ENCODE results near the gene HGD.
"Not testable (repeated sequence)": the region's sequence is repeated elsewhere in the genome, so short reads cannot be mapped to it uniquely, and the experiment has no call there.

The HGD gene, protein sequence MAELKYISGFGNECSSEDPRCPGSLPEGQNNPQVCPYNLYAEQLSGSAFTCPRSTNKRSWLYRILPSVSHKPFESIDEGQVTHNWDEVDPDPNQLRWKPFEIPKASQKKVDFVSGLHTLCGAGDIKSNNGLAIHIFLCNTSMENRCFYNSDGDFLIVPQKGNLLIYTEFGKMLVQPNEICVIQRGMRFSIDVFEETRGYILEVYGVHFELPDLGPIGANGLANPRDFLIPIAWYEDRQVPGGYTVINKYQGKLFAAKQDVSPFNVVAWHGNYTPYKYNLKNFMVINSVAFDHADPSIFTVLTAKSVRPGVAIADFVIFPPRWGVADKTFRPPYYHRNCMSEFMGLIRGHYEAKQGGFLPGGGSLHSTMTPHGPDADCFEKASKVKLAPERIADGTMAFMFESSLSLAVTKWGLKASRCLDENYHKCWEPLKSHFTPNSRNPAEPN

DNA sequence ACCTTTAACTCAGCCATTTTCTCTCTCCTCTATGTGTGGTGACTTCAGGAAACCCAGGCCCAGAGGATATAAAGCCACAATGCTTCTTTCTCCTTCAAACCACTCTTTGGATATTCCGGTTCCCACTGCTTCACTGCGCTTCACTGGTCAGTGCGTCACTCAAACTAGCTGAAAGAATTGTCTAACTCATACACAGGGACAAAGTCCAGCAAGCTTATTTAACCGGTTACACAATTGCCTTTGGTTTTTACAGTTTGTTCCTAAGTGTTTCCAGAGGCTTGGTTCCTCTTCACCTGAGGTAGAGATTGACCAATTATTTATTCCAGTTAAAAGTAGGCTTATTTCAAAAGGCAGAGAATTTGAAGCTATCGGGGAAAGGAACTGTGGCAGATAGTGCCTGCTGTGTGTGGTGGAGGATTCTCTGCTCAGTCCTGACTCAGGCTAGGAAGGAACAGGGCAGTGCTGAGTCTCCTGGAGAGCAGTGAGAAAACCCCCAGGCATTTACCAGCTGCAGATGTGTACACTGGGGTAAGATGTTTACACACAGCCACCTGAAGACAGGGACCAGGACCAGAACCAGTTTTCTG is at the start of gene HGD:
HGD (minus strand) TSS at position 145 of the 587 bp plus-strand sequence; CDS start at position 17, 128 bp downstream.
- no peak for DNase-seq

DNA sequence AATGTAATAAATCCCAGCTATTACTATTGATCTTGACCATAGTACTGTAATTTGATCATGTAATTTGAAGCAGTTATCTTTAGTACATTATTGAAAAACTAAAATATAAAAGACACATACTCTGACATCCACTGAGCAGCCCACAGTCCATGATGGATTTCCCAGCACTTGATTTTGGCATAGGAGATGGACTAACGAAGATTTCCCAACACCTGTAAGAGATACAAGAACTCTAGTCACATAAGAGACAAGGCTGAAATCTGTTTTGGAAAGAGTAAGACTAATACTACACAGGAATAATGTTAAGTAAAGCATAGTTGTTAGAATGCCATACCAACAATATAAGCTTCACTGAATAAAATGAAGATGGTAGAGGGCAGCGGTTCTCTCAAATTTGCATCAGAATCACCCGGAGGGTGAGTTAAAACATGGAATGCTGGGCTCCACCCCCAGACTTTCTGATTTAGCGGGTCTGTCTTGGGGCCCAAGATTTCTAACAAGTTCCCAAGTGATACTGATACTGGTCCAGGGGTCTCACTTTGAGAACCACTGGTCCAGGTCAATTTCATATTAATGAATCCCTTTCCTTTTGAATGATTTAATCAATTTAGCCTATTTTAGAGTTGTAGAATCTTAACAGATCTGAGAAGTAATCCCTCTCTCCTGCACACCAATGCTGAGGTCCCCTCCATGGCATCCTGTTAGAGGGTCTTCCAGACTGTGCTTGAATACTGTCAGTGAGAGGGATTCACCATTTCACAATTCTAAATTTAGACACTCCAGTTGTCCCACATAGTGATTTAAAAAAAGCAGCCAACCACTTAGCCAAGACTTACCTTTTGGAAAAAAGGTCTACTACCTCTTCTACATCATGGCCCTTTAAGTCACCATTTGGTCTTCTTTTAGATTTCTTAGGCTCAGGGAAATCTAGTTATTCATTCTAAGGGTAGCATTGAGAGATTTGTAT is 48.8 kb upstream of the HGD start:
- no peak for DNase-seq

DNA sequence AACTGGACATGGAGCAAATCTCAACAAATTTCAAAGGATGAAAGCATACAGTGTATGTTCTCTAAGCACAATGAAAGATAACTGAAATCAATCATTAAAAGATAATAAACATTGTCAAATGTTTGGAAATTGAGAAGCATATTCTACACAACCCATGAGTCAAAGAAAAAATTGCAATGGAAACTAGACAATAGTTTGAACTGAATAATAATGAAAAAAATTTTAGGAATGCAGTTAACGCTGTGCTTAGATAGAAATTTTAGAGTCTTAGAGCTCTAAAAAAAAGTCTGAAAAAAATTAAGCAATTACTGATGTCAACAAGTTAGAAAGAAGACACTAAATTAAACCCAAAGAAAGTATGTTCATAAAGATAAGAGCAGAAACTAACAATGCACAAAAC is 44.8 kb upstream of the HGD start:
- DNase-seq: no peak

DNA sequence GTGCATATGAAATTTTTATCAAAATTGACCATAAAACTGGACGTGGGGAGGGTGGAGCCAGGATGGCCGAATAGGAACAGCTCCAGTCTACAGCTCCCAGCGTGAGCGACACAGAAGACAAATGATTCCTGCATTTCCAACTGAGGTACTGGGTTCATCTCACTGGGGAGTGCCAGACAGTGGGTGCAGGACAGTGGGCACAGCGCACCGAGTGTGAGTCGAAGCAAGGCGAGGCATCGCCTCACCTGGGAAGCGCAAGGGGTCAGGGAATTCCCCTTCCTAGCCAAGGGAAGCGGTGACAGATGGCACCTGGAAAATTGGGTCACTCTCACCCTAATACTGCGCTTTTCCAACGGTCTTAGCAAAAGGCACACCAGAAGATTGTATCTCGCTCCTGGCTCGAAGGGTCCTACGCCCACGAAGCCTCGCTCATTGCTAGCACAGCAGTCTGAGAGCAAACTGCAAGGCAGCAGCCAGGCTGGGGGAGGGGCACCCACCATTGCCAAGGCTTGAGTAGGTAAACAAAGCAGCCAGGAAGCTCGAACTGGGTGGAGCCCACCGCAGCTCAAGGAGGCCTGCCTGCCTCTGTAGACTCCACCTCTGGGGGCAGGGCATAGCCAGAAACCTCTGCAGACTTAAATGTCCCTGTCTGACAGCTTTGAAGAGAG is 37.3 kb upstream of the HGD start:
- not testable (repeated sequence) for DNase-seq

DNA sequence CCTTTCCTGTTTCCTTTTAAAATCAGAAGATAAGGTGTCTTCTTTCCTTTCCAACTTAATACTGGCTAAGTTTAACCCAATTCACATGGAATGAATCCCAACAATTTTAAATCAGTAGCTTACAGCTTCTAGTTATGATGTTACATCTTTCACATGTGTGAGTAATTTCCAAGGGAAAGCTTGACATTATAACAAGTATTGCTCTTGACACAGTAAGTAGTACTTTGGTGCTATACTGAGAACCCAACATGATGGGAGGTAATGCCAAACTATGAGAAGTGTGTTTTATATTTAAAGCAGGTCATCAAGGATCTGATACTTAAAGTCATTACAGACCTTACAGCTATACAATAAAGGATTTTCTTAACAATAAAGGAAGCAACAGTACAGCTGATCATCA is 31.2 kb upstream of the HGD start:
- no peak for DNase-seq

DNA sequence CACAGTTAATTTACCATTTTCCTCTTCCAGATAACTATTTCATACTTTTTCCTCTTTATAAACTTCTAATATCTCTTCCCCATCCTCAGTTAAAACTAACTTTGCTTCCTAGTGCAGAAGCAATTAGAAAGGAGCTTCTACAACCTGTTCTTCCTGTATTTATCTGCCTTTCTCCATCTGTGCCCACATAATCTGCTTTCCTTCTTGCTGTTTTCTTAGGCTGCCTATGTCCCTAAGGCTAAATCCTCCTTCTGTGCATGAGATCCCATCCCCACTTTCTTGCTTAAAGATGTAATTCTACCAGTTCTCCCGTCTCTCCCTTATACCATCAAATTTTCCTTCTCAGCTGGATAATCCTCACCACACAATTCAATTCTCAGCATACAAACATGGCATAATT is 28.3 kb upstream of the HGD start:
- DNase-seq: no peak

DNA sequence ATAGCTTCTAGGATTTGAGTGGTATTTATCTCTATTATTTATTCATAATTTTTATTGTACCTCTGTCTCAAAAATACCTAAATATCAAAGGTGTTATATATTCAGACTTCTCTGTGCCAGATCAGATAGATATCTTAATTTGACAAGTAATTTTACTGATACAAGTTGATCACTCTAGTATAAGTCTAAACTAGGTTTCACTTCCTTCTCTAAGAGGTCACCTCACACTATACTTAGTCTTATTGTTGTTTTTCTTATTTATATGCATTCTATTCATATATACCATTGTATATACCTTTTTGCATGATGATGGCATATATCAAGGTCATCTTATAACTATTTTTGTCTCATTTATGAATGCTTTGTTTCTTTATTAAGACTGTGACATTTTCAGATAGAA is 26.4 kb upstream of the HGD start:
- no peak for DNase-seq

DNA sequence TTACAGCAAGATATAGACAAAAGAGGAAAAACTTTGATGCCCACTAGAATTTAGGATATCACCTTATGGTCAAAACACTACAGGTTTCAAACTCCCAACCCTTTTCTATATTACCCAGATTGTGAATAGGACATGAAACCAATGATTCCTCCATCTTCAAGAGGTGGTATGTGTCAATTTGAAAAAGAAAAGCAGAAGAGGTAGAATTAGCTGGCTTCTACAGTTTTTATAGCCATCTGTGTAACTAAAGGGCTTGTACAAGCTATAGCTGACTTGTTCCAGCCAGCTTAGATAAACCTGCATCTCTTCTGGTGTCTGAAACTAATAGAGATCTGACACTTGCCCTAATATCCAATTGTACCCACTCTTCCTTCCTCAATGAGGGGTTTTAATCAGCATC is 24.9 kb upstream of the HGD start:
- no peak for DNase-seq

DNA sequence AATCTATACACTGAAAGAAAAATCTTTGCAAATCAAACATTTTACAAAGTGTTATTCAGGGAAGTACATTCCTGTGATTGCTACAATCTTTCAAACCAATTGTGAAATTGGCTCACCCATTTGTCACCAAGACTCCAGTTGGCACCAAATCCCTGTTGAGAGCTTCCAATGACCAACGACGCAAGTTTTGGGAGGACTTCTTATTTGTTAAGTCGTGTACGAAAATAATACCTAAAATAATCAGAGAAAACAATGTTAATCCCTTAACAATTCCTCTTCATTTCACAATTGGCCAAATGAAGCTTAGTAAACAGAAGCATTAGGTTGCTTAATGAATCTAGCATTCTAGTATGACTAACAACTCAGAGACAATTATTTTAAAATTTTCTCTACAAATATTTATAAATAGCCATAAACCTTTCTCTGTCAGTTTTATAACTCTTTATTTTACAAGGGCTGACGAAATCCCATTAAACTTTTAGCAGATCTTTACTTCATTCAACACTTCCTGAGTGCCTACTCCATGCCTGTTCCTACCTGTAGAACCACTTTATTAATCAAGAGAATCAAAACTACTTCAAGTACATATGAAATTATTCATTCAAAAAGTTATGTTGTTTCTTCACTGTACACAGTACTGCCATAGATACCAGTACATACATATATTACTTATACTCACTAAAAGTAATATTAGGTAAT is 24.0 kb upstream of the HGD start:
- DNase-seq: no peak

DNA sequence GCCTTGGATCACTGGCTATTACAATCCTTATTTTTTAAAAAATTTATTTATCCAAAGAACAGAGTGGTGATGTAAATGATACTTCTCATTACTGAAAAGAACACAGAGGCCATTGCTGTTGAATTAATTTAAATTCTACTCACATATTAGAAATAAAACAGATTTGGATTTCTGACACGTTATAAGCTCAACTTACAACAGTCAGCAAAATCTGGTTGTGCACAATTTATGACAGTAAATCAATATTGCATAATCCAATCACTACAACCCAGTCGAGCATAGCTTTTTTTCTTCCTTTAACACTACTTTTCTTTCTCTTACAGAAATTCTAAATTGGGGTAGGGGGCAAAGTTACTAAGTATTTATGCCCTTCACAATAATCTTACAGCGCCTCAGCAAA is 17.3 kb upstream of the HGD start:
- DNase-seq: no peak

DNA sequence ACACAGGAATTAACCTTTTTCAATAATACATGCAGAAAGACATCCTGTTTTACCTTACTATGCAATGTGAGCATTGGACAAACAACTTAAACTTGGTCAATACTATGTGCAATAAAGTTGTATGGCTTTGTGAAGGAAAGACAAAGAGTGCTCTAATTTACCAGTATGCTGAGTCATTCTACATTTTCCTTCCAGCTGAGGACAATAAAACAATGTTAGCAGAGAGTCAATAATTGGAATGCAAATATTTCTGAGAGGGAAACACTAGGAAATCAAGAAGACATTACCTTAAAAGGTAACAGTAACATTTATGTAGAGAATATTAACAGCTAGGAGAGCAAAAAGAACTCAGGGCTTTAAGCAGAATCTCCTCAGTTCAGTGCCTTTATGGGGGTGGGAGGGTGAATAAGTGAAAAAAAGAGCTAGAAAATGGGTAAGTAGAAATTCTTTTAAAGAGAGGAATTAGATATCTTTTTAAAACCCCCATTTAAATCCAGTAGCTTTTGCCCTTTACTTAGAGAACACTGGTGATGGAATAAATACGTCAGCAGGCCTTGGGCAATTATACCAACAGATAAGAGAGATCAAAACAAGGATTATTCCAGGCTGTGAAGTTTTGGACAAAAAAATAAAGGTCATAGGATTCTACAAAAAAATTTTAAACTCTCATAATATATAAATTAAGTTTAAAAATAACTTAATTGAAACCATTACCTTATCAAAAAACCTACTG is 11.6 kb upstream of the HGD start:
- peak in 1 of 2 donors; percentile 34 for DNase-seq

DNA sequence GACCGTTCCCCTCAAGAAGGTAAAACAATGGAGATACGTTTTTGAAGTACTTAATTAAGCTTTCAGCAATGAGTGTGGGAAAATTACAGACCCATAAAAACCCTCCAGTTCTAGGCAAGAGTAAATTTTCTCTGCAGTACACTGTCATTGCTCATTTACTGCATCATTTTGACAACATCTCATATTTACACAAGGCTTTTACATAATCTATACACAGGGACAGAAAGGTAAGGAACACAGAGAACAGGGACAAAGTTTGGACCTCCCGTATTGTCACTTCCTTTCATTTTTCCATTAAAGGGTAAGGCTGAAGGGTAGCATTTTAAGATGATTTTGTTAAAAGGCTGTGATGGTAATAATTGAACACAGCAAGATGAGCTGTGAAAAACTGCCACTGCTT is 7.4 kb upstream of the HGD start:
- no peak for DNase-seq

DNA sequence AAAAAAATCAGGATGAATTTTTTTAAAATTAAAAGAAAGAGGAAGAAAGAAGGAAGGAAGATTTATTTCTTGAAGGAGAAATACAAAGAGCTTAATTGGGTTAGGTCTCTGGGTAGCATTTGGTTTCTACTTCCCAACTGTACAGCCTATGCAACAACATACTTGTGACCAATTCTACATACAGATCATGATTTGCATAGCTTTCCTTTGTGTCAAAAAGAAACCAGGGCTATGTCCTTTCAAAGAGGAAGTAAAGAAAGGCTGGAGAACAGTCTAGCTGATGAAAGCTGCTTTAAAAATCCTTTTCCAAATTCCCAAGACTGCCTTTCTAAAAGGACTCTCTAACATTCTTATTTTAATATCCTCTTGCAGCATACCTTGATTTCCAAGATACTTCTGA is 6.1 kb upstream of the HGD start:
- DNase-seq: peak in 1 of 2 donors; percentile 13

DNA sequence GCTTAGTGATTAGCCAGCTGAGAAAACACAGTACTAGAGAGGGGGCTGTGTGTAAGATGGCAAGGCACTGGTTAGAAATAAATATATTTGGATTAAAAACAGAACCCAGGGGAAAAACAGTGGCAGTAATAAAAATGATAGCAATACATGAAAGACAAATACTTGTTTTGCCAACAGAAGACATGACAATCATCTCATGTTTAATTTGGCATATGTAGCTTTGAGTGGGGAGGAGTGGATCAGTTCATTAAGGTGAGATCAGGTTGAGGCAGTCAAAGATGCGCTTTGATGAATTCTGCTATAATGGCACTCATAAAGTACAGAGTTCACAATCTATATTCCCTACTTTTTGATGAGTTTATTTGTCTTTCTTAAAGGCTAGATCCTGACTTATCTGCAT is 3.4 kb upstream of the HGD start:
- no peak for DNase-seq

DNA sequence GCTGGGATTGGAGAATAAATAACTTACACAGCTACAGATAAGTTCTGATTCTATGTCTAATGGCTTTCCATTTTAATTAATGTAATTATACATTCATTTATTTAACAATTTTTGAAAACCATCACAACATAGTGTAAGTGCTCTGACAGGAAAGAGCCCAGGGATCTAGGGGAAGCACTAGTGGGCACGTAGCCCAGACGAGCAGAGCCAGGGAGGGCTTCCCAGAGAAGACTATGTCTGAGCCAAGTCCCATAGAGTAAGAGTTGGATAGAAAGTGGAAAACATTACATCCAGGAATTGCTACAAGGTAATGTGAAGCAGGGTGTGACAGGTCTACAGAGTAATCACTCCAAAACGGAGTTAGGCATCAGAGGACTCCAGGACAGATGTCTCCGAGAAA is 2.9 kb upstream of the HGD start:
- DNase-seq: no peak

DNA sequence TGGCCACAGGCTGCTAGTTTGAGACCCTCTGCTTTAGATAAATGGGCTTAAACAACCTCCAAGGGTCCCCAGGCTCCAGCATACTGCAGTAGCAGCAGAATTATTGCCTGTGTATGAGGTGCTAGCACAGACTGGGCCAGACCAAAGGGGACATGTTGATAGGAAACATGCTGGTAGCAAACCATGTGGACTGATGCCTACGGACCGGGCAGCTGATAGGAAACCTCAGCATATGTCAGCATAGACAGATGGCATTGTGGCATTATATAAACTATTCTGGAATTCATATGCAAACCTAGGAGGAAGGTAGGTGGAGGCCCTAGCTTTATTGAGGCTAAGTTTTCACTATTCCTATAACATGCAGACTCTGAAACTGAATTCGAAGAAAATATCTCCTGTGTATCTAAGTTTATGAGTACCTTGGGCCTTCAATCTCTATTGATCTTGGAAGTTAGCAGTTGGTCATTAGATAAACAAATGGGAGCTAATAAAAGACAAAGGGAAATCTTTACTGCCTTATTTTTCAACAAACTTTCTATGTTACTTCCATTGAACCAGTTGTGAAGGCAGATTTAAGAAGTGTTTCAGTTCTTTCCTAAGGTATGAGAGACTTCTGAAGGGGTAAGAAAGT is 1.7 kb upstream of the HGD start:
- DNase-seq: no peak

DNA sequence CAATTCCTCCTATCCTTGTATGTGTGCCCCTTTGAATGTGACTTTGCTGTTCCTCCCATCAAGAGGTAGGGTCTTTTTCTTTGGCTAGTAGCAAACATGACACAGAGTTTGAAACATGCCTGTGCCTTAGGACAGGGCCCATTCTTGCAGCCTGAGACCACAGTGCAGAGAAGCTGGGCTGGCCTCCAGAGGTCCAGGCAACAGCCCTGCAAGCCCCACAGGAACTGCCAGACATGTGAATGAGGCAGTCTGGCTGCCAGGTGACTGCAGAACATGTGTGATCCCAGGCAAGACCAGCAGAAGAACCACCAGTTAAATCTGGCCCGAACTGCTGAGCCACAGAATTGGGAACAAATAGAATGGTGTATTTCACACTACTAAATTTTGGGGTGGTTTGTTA is 1.2 kb upstream of the HGD start:
- no peak for DNase-seq

DNA sequence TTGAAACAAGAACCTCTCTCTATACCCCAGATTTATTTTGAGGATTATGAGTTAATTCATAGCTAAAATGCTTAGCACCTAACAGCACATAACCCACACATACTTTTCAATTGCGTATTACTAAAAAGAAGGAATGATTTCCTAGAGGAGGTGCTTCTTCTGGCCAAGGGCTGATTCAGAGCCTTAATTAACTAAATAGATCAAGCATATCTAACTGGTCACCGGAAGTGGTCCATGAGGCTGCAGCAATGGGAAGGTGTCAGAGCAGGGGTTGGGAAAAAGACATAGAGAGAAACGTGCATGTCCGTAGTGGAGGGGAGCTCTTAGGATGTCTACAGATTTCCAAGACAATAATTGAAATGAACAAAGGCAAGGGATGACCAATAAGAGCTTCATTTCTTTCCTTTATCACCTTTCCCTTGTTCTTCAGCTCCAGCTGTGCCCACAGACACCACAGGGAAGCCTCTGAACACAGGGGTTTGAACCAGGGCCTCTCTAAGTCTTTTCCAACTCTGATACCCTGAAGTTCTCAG is 467 bp downstream of the HGD start:
- DNase-seq: no peak

DNA sequence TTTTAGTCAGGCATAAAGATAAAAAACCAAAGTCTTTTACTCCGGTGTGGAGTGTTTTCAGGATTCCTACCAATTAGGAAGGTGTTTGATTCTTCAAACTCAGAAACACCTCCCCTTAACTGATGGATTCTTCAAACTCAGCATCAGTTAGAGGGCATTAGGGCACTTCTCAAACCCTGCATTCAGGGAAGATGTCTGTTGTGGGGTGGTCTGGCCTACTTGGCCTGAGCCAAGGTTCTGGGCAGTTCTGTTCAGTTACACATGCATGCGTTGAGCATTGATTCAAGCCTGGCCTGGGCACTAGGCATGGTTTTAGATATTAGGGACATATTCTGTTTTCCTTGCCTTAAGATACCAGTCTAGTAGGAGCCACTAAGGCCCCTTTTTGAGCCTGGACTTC is 1.0 kb downstream of the HGD start:
- no peak for DNase-seq

DNA sequence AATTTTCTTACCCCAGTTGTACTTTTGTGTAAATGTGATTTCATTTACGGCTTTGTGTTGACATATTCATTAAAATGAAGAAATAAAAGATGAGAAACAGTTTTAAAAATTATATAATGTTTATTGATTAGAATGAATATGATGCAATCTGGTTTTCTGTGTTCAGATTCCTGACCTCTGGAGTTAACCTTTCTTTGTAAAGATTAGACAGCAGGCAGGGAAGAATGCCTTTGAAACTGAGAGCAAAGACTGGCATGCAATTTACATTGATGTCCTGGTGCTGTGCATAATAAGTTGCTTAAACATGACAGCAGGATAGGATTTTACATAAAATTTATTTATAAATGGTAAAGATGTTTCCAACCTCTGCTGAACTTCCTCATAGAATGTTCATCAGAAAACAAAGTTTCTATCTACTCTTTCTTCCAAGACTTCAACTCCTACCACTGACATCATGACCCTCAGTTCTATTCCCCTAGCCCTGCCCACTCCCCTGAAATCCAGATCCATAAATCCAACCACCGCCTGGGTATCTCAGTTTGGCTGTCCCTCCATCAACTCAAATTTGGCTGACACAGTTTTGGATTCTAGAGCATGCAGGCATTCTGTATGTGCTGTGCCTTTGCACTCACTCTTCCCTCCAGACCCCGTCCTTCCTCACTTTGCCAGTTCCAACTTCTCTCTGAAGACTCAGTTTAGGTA is 1.7 kb downstream of the HGD start:
- DNase-seq: no peak

Data from hippocampal formation (tissue), 2 donors.